Mucosa of descending colon (tissue), 3 donors: Measurements from ENCODE around the gene FGGY. TPM values are rescaled to one million over a fixed set of nuclear protein-coding genes. Genes with fewer than 3 reads are reported as not detected.

ENCODE experiments used
- ATAC-seq: fragments of 200-7000 bp; cut with Tn5 transposase; one replicate; pipeline ENCODE4 v1.9.1; 2020; ENCODE audit warnings: mild to moderate bottlenecking, moderate library complexity
- DNase-seq, 3 donors: peaks; one replicate each; pipeline ENCODE4 v3.0.0-alpha.2; 2020
- H3K36me3 ChIP-seq: fragments of 200-600 bp; one replicate; pipeline ENCODE4 v1.8.0; 2021; ENCODE audit warnings: low read depth, mild to moderate bottlenecking
- H3K4me1 ChIP-seq: fragments of 200-600 bp; one replicate; pipeline ENCODE4 v1.8.0; 2021; ENCODE audit warnings: low read depth, mild to moderate bottlenecking
- H3K4me3 ChIP-seq: fragments of 200-600 bp; one replicate; pipeline ENCODE4 v1.8.0; 2021; ENCODE audit warnings: mild to moderate bottlenecking
- H3K9me3 ChIP-seq: fragments of 200-600 bp; one replicate; pipeline ENCODE4 v1.8.0; 2021; ENCODE audit warnings: mild to moderate bottlenecking
- CTCF ChIP-seq: fragments of 200-600 bp; IDR thresholded peaks from one replicate; pipeline ENCODE4 v1.8.0; 2022; ENCODE audit warnings: antibody characterized with exemption, mild to moderate bottlenecking
- intact Hi-C, 2 donors: fragments of 100-400 bp; cut with DNase I in 1 of 2; cut with micrococcal nuclease in 1 of 2; formaldehyde crosslinking; loops; one replicate each; pipeline versions ENCODE4 v1.11.0 to v1.11.1; 2022; cut with DNase I, micrococcal nuclease
- total RNA-seq, 3 donors: library from RNA; stranded (reverse); fragmentation: NEBNext Ultra II Directional in 2 of 3; extraction: Animal tissue kit (Norgen Biotek cat#: 25700) in 2 of 3; gene quantifications; one replicate each; pipeline versions ENCODE4 v1.2.1 to v1.2.4, GENCODE V29; 2021 to 2023
- donor health status: DM: no; HTN: no; CAD: no; lungs with moderate emphysema.
- donor health status: DM: no; HTN: no; CAD: no.
- donor health status: DM: no; HTN: yes; CAD: no.

Gene FGGY
- total RNA-seq, 3 donors from 2014 or later: 25.2 to 38.3 (median 36.6) TPM

DNA sequence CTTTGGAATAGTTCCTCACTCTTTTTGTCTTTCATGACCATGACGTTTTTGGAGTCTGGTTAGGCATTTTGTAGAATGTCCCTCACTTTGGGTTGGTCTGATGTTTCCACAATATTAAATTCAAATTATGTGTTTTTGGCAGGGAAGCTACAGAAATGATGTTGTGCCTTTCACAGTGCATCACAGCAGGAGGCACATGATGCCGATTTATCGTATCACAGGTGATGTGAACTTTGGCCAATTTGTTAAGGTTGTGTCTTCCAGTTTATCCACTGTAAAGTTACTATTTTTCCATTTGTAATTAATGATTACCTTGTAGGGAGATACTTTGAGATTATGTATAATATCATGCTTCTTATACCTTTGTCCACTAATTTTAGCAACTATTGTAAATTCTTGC is 114.3 kb downstream of the FGGY start:
- no peaks in the 10 kb centered on the region for H3K9me3 ChIP-seq
- H3K4me3 ChIP-seq: no peak overlapping the region
- no peaks in the 10 kb centered on the region for H3K4me1 ChIP-seq
- DNase-seq (no peak), ATAC-seq (no peak)
- intact Hi-C loops: no loop called here
- no peaks in the 10 kb centered on the region for H3K36me3 ChIP-seq
- TF ChIP-seq CTCF: no peak

DNA sequence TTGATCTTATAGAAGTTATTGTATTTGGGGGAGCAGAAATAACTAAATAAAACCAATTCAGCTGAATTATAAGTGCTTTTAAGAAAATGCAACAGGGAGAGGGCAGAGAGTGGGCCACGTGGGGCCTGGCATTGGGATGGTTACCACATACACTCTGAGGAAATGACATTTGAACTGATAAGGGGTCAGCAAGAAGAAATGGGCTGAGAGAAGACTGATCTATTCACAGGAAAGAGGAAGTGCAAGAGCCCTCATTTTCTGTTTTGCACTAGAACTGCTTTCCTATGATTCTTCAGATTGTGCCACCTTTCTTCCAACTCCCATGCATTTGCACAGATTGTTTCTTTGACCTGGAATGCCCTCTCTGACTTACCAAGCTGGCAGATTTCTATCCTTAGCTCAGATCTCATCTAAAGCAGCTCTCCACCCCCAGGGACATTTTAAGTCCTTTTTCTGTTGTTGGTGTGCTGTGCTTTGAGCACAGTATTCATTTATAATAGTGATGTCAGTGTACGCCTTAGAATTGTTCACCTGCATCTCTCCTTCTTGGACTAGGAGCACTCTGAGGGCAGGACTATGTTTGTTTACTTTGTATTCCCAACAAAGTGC is 115.9 kb downstream of the FGGY start:
- intact Hi-C loops: no loop called here
- Histone ChIP-seq H3K36me3 (no peaks in the 10 kb centered on the region), H3K9me3 (no peaks in the 10 kb centered on the region), H3K4me1 (no peaks in the 10 kb centered on the region), H3K4me3 (no peak overlapping the region)
- DNase-seq: no peak
- no peak for ATAC-seq
- TF ChIP-seq CTCF: no peak

DNA sequence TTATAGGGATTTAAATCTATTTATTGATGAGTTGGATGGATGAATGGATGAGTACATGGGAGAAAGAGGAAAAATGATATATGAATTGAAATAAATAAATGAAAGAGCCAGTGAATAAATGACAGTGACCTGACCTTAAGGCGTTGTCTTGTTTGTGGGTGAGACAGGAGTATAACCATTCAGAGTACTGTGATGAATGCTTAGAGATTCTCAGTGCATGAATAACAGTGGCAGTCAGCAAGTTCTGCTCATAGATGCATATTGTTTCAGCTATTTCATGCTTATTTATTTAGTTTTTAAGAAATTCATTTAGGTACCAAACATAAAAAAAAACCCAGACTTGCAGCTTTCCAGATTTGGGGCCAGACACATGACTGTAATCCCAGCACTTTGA is 116.4 kb downstream of the FGGY start:
- no peak for DNase-seq
- no peak for TF ChIP-seq CTCF
- Histone ChIP-seq H3K9me3 (no peaks in the 10 kb centered on the region), H3K36me3 (no peaks in the 10 kb centered on the region), H3K4me1 (no peaks in the 10 kb centered on the region), H3K4me3 (no peak overlapping the region)
- intact Hi-C loops: no loop called here
- ATAC-seq: no peak

GRCh38 chr1:59414406-59415133 is 117.7 kb downstream of the FGGY start:
- H3K4me1 ChIP-seq: no peaks in the 10 kb centered on the region
- ATAC-seq: no peak
- H3K36me3 ChIP-seq: no peaks in the 10 kb centered on the region
- H3K9me3 ChIP-seq: no peaks in the 10 kb centered on the region
- no peak for TF ChIP-seq CTCF
- DNase-seq: no peak
- intact Hi-C loops: no loop called here
- H3K4me3 ChIP-seq: no peak overlapping the region

DNA sequence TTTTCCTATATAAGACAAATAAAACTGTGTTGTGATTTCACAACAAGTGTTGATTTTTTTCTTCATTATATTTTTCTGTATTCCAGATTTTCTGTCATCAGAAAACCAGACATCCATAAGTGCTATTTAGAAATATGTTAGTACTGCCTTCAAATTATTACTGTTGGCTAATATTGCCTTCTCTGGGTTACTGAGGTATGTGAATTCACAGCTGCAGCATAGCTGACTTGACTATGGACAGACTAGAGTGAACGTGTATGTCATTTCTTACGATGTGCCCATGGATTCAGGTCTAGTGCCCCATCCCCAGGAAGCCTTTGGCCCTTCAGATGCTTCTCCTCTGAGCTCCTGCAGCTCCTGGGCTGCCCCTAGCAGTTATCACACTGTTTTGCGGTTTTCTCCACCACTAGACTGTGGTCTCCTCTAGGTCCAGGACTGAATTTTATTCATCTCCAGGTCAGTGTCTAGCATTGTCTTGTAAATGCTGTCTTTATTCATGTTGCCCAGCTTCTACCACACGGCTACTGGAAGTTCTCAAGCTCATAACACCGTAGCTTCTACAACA is 118.5 kb downstream of the FGGY start:
- H3K9me3 ChIP-seq: no peaks in the 10 kb centered on the region
- no peaks in the 10 kb centered on the region for H3K36me3 ChIP-seq
- no peak for TF ChIP-seq CTCF
- no peaks in the 10 kb centered on the region for H3K4me1 ChIP-seq
- no peak overlapping the region for H3K4me3 ChIP-seq
- DNase-seq (no peak), ATAC-seq (no peak)
- intact Hi-C loops: no loop called here
